GM15510 (cell line): ENCODE results near the gene C10orf90.

Experiments
- POLR2A ChIP-seq: IDR thresholded peaks from 3 replicates; pipeline ENCODE4 v1.6.1; 2011; ENCODE audit warnings: borderline replicate concordance; ENCODE audit not compliant: insufficient read length; ENCODE audit errors: extremely low read depth

C10orf90 gene

GRCh38 chr10:126437635-126438406 lies 232.7 kb downstream of the C10orf90 start:
- no peak for TF ChIP-seq POLR2A

GRCh38 chr10:126434235-126434634 lies 236.3 kb downstream of the C10orf90 start:
- TF ChIP-seq POLR2A, result no peak

- no peak for TF ChIP-seq POLR2A
These were observed 237.1 kb downstream of the C10orf90 start for GRCh38 chr10:126433351-126433750.

GRCh38 chr10:126432507-126432906 lies 238.0 kb downstream of the C10orf90 start:
- TF ChIP-seq POLR2A, result no peak

- TF ChIP-seq POLR2A, result no peak
These were observed 238.7 kb downstream of the C10orf90 start for GRCh38 chr10:126431816-126432215.

- TF ChIP-seq POLR2A, result no peak
These were observed 240.0 kb downstream of the C10orf90 start for GRCh38 chr10:126430512-126430911.

- TF ChIP-seq POLR2A, result no peak
These were observed 241.2 kb downstream of the C10orf90 start for GRCh38 chr10:126429275-126429674.

GRCh38 chr10:126425489-126426065 lies 244.9 kb downstream of the C10orf90 start:
- no peak for TF ChIP-seq POLR2A

- TF ChIP-seq POLR2A, result no peak
These were observed 245.5 kb downstream of the C10orf90 start for GRCh38 chr10:126425032-126425431.

- TF ChIP-seq POLR2A, result no peak
These were observed 246.6 kb downstream of the C10orf90 start for GRCh38 chr10:126423732-126424491.

- TF ChIP-seq POLR2A, result no peak
These were observed 247.9 kb downstream of the C10orf90 start for GRCh38 chr10:126422567-126422966.

GRCh38 chr10:126421756-126422256 lies 248.7 kb downstream of the C10orf90 start:
- no peak for TF ChIP-seq POLR2A

GRCh38 chr10:126420567-126421300 lies 249.8 kb downstream of the C10orf90 start:
- no peak for TF ChIP-seq POLR2A

GRCh38 chr10:126417220-126417825 lies 253.2 kb downstream of the C10orf90 start:
- TF ChIP-seq POLR2A, result no peak
